Erythroblast (primary cell): ENCODE data around the gene LSR.
A peak's percentile ranks its signal among the peaks of the same experiment; 100 is the strongest.

Experiments
- DNase-seq, 2 experiments: peaks; one replicate each; lab custom pipeline; 2025; lab: John Stamatoyannopoulos, UW
- GATA1 ChIP-seq: IDR thresholded peaks from 2 replicates; pipeline ENCODE4 v1.6.1; 2011; ENCODE audit warnings: low read depth, mild to moderate bottlenecking, control low read depth, low read length, moderate library complexity
- POLR2A ChIP-seq: IDR thresholded peaks from 2 replicates; pipeline ENCODE4 v1.6.1; 2011; ENCODE audit warnings: mild to moderate bottlenecking, low read length

The LSR gene

GRCh38 chr19:35296644-35297514, 48.1 kb downstream of the LSR start:
- no peak for TF ChIP-seq GATA1
- no peak for TF ChIP-seq POLR2A

GRCh38 chr19:35297515-35297848, 48.7 kb downstream of the LSR start:
- no peak for DNase-seq
- TF ChIP-seq GATA1 (no peak), POLR2A (no peak)

More at GRCh38 chr19:35296644-35297514, 48.1 kb downstream of the LSR start:
- peak in 1 of 2 experiments; percentile 47 for DNase-seq

GRCh38 chr19:35297922-35298321, 49.1 kb downstream of the LSR start:
- TF ChIP-seq POLR2A (no peak), GATA1 (no peak)
- DNase-seq = no peak

GRCh38 chr19:35298561-35298972, 49.8 kb downstream of the LSR start:
- TF ChIP-seq GATA1 (no peak), POLR2A (no peak)
- no peak for DNase-seq

- peak in 1 of 2 experiments; percentile 30 for DNase-seq
- no peak for TF ChIP-seq GATA1
- TF ChIP-seq POLR2A = no peak
Measured at GRCh38 chr19:35299523-35300338, 50.9 kb downstream of the LSR start.

GRCh38 chr19:35300339-35300649, 51.5 kb downstream of the LSR start:
- TF ChIP-seq GATA1 (no peak), POLR2A (no peak)
- no peak for DNase-seq

GRCh38 chr19:35301961-35302360, 53.2 kb downstream of the LSR start:
- TF ChIP-seq POLR2A = no peak
- no peak for TF ChIP-seq GATA1
- DNase-seq = no peak

- no peak for TF ChIP-seq POLR2A
- TF ChIP-seq GATA1 = no peak
- no peak for DNase-seq
Measured at GRCh38 chr19:35302446-35302845, 53.6 kb downstream of the LSR start.

GRCh38 chr19:35303357-35303915, 54.6 kb downstream of the LSR start:
- DNase-seq = no peak
- TF ChIP-seq GATA1 (no peak), POLR2A (no peak)

GRCh38 chr19:35304036-35304435, 55.2 kb downstream of the LSR start:
- TF ChIP-seq POLR2A (no peak), GATA1 (no peak)
- no peak for DNase-seq

GRCh38 chr19:35305181-35305580, 56.4 kb downstream of the LSR start:
- TF ChIP-seq GATA1 (no peak), POLR2A (no peak)
- DNase-seq = no peak

- no peak for DNase-seq
- no peak for TF ChIP-seq POLR2A
- TF ChIP-seq GATA1 = no peak
Measured at GRCh38 chr19:35306473-35307246, 57.9 kb downstream of the LSR start.

- TF ChIP-seq GATA1 (no peak), POLR2A (no peak)
- no peak for DNase-seq
Measured at GRCh38 chr19:35307931-35308330, 59.1 kb downstream of the LSR start.

- TF ChIP-seq POLR2A (no peak), GATA1 (no peak)
Measured at GRCh38 chr19:35308910-35309309, 60.1 kb downstream of the LSR start.

More at GRCh38 chr19:35308910-35309309, 60.1 kb downstream of the LSR start:
- no peak for DNase-seq
